HG03469 (cell line): ENCODE data around the gene TAL1.
"Not testable (repeated sequence)": the region's sequence is repeated elsewhere in the genome, so short reads cannot be mapped to it uniquely, and the experiment has no call there.

Experiments used
- ATAC-seq: cut with Tn5 transposase; IDR thresholded peaks from one replicate; pipeline ENCODE4 v1.9.1; 2021; ENCODE audit warnings: mild to moderate bottlenecking, moderate library complexity, moderate number of reproducible peaks; ENCODE audit not compliant: unreplicated experiment

TAL1 gene

DNA sequence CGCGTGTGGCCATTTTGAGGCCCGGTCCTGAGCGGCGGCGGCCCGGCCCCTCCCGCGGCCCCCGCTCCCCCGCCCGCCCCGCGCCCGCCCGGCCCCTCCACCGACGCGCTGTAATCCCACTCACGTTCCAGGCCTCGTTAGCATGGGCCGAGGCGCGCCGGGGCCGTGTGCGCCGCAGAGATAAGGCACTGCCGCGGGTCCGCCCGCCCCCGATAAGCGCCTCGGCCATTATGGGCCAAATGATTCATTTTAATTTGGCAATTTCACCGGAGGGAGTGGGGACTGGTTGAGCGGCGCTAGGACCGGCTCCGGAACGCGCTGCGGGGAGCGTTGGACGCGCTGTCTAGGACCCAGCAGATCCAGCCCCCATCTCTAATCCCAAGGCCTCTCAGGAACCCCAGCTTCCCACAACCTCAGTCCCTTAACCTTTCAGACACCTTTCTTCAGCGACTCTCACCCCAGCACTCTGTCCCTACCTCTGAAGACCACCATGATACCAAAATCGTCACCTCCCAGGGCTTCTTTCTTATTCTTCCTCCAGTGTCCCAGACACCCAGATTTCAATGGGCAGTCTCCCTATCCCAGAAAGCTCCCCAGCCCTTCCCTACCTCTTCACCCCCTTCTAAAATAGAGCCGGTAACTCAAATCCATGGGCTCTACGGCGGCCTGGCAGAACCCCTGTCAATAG is at the start of gene TAL1:
TSS of gene TAL1 (minus strand) at position 39 of the 688 bp plus-strand sequence. CDS start 6,337 bp downstream, outside the sequence.
- no peak for ATAC-seq

- no peak for ATAC-seq
Observed at GRCh38 chr1:47280142-47280541, 48.1 kb upstream of the TAL1 start.

DNA sequence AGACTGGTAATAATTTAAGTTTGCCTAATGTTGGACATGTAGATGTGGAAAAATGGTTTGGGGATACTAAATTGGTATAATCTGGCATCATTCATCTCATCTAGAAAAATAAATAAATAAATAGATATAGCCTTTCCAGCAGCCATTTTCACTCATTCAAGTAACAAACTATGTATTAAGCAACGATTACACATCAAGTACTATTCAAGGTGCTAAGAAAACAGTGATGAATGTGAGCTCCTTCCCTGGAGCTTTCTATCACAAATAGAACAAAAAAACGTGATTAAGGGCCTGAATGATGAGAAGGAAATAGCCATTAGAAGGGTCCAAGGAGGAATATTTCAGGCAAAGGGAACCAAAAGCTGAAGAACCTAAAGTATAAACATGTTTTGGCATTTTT is 44.8 kb upstream of the TAL1 start:
- no peak for ATAC-seq

DNA sequence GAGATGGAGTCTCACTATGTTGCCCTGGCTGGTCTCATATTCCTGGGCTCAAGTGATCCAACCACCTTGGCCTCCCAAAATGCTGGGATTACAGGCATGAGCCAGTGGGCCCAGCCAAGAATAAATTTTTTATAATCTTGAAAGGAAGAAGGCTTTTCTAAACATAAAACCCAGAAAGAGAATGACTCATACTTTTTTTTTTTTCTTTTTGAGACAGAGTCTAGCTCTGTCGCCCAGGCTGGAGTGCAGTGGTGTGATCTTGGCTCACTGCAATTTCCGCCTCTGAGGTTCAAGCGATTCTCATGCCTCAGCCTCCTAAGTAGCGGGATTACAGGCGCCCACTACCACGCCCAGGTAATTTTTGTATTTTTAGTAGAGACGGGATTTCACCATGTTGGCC is 43.8 kb upstream of the TAL1 start:
- ATAC-seq = not testable (repeated sequence)

GRCh38 chr1:47265529-47265928 is 33.5 kb upstream of the TAL1 start:
- not testable (repeated sequence) for ATAC-seq

DNA sequence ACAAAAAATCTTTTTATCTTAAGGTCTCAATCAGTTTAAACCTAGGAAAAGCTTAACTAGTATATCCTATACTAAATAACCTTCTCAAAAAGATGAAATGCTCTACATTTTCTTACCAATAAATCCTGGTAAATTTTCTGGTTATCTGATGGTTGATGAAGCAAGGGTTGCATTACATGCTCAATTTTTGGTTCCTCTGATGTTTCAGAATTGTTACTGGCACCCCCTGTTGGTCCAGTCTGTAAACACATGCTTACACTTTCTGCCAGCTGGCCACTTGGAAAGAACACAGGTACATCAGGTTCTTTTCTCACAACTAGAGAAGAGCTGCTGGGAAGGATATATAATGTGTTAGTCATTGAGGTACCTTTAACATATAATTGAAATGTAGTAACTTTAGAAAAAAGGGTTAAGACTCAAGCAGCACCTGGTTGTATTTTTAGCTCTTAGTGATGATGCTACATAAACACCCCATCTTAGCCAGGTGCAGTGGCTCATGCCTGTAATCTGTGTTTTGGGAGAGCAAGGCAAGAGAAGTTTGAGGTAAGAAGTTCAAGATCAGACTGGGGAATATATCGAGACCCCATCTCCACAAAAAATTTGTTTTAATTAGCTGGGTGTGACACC is 30.9 kb upstream of the TAL1 start:
- no peak for ATAC-seq

DNA sequence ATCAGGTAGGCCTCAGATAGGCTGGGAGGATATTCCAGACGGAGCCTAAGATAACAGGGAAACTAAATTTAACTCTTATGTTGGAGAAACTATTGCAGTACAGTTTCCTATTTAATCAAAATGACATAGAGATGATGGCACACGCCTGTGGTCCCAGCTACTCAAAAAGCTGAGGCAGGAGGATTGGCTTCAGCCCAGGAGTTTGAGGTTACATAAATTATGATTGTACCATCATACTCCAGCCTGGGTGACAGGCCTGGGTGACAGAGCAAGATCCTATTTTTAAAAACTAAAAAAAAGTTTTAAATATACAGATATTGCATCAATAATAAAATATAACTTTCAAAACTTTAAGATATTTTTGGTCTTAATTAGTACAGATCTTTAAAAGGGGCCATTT is 25.2 kb upstream of the TAL1 start:
- no peak for ATAC-seq

DNA sequence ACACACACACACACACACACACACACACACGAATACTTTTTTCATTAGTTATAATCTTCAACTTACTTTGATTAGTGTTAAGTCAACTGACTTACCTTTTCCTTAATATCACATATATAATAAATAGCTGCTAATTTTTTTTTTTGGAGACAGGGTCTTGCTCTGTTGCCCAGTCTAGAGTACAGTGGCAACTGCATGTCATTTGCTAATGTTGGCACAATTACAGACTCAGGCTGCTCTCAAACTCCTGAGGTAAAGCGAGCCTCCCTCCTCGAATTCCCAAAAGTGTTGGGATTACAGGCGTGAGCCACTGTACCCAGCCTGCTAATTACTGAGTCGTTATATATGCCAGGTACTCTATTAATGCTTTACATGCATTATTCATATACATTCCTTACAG is 20.8 kb upstream of the TAL1 start:
- no peak for ATAC-seq

DNA sequence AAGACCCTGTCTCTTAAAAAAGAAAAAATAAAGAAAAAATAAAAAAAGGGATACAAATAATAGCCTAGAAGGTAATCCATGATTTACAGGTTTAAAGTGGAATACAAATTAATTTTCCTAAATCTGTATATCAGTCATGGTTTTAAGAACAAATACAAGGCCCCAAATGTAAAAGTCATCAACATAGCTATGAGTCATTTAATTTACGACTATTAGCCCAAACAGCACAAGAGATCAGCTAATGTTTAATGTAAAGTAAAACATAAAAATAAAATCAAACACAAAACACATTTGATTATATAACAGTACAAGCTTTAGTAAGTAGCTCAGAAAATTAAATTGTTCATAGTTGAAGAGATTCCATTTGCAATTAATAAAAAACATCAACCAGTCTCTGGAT is 20.3 kb upstream of the TAL1 start:
- no peak for ATAC-seq

- no peak for ATAC-seq
Observed at GRCh38 chr1:47249755-47250154, 17.7 kb upstream of the TAL1 start.

GRCh38 chr1:47244339-47244862 is 12.4 kb upstream of the TAL1 start:
- ATAC-seq = no peak

DNA sequence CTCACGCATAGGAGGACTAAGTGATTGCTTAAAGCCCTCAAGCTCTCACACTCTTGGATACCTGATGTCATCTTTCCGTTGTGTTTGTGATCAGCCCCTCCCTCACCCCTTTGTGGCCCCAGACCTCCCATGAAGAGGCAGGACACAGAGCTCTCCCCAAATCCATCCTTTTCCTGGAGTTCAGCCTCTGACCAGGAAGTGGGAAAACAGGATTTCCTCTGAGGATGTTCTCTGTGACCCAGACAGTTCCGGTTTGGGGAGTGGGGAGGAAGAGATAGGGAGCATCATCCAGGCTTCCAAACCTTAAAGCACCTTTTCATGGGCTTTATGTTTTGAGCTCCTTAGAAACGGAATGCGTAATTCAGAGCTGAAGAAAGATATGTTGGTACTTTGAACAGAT is 11.9 kb upstream of the TAL1 start:
- ATAC-seq = no peak

DNA sequence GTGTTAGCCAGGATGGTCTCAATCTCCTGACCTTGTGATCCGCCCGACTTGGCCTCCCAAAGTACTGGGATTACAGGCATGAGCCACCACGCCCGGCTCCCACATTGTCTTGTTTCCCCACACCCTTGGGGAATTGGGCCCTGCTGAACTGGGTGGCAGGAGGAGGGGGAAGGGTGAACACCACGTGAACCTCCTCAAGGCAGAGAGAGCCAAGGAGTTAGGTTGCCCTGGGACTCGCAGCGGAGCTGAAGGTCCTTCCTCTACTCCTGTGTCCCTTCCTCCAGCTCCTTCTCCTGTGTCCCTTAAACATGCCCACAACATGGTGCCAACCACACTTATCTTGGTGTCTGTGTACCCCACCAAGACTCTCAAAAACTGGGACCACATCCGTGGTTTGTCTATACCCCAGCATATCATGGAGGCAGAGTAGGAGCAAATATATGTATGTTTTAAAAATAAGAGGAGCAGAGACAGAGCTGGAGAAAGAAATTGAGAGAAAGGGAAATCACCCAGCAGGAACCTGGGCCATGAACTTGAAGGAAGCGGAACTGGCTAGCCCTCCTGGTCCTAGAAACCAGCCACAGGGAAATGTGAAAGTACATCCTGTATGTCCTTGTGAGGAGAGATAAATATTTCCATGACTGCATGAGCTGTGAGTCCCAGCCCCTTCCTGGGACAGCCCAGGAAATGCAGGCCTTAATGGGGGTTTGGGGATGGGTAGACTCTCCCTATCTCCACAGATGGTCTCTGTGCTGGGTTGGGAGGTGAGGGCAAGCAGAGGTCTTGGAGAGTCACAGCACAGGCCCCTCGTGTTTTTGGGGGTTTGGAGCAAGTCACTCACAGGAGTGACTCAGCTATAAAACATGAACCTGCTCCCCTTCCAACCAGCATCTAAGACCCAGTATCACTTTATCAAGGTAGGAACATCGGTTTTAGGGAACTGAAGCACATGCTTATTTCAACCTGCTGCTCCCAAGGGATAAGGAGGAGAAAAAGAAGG is 9.4 kb upstream of the TAL1 start:
- ATAC-seq = no peak

- ATAC-seq = no peak
Observed at GRCh38 chr1:47238935-47239592, 7.0 kb upstream of the TAL1 start.

- no peak for ATAC-seq
Observed at GRCh38 chr1:47235806-47236205, 3.8 kb upstream of the TAL1 start.

GRCh38 chr1:47235241-47235681 is 3.2 kb upstream of the TAL1 start:
- ATAC-seq = no peak

- no peak for ATAC-seq
Observed at GRCh38 chr1:47233186-47233585, 1.2 kb upstream of the TAL1 start.

GRCh38 chr1:47231301-47232186 is 481 bp downstream of the TAL1 start:
- no peak for ATAC-seq

DNA sequence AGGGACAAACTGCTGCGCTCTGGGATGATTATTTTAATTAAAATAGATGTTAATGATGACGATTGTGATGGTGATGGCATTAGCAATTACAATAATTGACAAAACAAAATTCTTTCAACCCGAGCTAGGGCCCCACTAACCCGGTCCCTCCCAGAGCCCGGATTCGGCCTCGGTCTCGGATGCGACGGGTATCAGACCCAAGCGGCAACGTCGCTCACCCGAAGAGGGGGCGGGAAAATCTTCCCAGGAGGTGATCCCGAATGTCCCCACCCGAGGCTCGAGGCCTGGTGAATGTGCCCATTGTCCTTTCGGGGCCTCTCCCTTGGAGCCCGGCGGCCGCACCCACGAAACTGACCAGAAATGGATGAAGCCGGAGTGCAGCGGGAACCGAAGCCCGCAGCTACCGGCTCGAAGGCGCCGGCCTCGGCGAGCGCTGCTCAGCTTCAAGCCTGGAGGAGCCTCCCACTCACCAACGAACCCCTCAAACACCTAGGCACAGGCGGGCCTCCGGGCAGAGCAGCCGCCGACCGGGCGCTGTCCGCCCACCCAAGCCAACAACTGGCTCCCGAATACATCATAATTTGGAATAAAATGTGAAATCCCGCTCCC is 1.2 kb downstream of the TAL1 start:
- no peak for ATAC-seq
